WTC11 (cell line): ENCODE results near the gene MNX1. TPM values are rescaled to one million over a fixed set of nuclear protein-coding genes. Genes with fewer than 3 reads are reported as not detected.

ENCODE experiments used
- ATAC-seq: fragments of 200-7000 bp; cut with Tn5 transposase; 2 replicates; pipeline ENCODE4 v1.10.0; 2021; ENCODE audit warnings: mild to moderate bottlenecking, moderate library complexity
- CTCF ChIA-PET: fragments of 300-600 bp; sonication (Branson Sonifier 250); formaldehyde crosslinking; loops from one replicate; lab custom pipeline; 2021; ENCODE audit warnings: antibody characterized with exemption; lab: Charles Lee
- POLR2A ChIA-PET: fragments of 350-600 bp; sonication (Branson Sonifier 250); formaldehyde crosslinking; loops from one replicate; lab custom pipeline; 2021; ENCODE audit warnings: antibody characterized with exemption; lab: Charles Lee
- DNase-seq: peaks from one replicate; pipeline ENCODE4 v3.0.0; 2021; ENCODE audit warnings: low spot score
- H3K27ac Mint-ChIP-seq: 2 replicates; pipeline ENCODE4 v1.8.0; 2021; ENCODE audit warnings: mixed read lengths
- H3K27me3 Mint-ChIP-seq: 2 replicates; pipeline ENCODE4 v1.8.0; 2021; ENCODE audit warnings: low read depth, mild to moderate bottlenecking, moderate library complexity, mixed read lengths
- H3K36me3 Mint-ChIP-seq: 2 replicates; pipeline ENCODE4 v1.8.0; 2021; ENCODE audit warnings: mixed read lengths
- H3K4me1 Mint-ChIP-seq: 2 replicates; pipeline ENCODE4 v1.8.0; 2022; ENCODE audit warnings: mixed read lengths
- H3K4me3 Mint-ChIP-seq: 2 replicates; pipeline ENCODE4 v1.8.0; 2021; ENCODE audit warnings: mild to moderate bottlenecking, moderate library complexity, mixed read lengths
- H3K9me3 Mint-ChIP-seq: 2 replicates; pipeline ENCODE4 v1.8.0; 2021; ENCODE audit warnings: mixed read lengths
- CBFB ChIP-seq: sonication (generic); formaldehyde crosslinking; IDR thresholded peaks from 2 replicates; pipeline ENCODE4 v1.8.1; 2022; ENCODE audit warnings: mild to moderate bottlenecking, low read depth, missing genetic modification reagents
- EMX1 ChIP-seq: fragments of 250-450 bp; sonication (Bioruptor Pico); IDR thresholded peaks from 2 replicates; pipeline ENCODE4 v1.8.0; 2021; ENCODE audit warnings: mild to moderate bottlenecking
- ESRRA ChIP-seq: sonication (generic); formaldehyde crosslinking; IDR thresholded peaks from 2 replicates; pipeline ENCODE4 v1.8.1; 2022; ENCODE audit warnings: mild to moderate bottlenecking, missing genetic modification reagents, borderline replicate concordance
- GRHL2 ChIP-seq: fragments of 250-450 bp; sonication (Bioruptor Pico); IDR thresholded peaks from 2 replicates; pipeline ENCODE4 v1.8.0; 2022; ENCODE audit warnings: mild to moderate bottlenecking, moderate library complexity; ENCODE audit not compliant: insufficient replicate concordance, severe bottlenecking
- HMGXB4 ChIP-seq: sonication (generic); formaldehyde crosslinking; IDR thresholded peaks from 2 replicates; pipeline ENCODE4 v1.8.1; 2023; ENCODE audit warnings: mild to moderate bottlenecking, moderate library complexity, missing genetic modification reagents
- JAZF1 ChIP-seq: fragments of 250-450 bp; sonication (Bioruptor Pico); IDR thresholded peaks from 2 replicates; pipeline ENCODE4 v1.9.0; 2021; ENCODE audit warnings: moderate library complexity, mild to moderate bottlenecking, inconsistent platforms
- JUN ChIP-seq: sonication (generic); formaldehyde crosslinking; IDR thresholded peaks from 2 replicates; pipeline ENCODE4 v1.8.0; 2023; ENCODE audit warnings: mild to moderate bottlenecking, missing genetic modification reagents
- KAT7 ChIP-seq: sonication (generic); formaldehyde crosslinking; IDR thresholded peaks from 2 replicates; pipeline ENCODE4 v1.8.1; 2023; ENCODE audit warnings: missing genetic modification reagents, mild to moderate bottlenecking, borderline replicate concordance
- MYBL2 ChIP-seq: sonication (generic); formaldehyde crosslinking; IDR thresholded peaks from 2 replicates; pipeline ENCODE4 v1.8.1; 2023; ENCODE audit warnings: mild to moderate bottlenecking, moderate library complexity, missing genetic modification reagents
- NFYB ChIP-seq: sonication (generic); formaldehyde crosslinking; conservative IDR thresholded peaks from 2 replicates; pipeline ENCODE4 v1.8.0; 2022; ENCODE audit warnings: low read depth, missing genetic modification reagents
- NR2C2 ChIP-seq: sonication (generic); formaldehyde crosslinking; IDR thresholded peaks from 2 replicates; pipeline ENCODE4 v1.8.0; 2022; ENCODE audit warnings: mild to moderate bottlenecking, missing genetic modification reagents
- NR3C1 ChIP-seq: sonication (generic); formaldehyde crosslinking; conservative IDR thresholded peaks from 2 replicates; pipeline ENCODE4 v1.8.1; 2023; ENCODE audit warnings: low read depth, mild to moderate bottlenecking, missing genetic modification reagents
- PRRX2 ChIP-seq: fragments of 250-450 bp; sonication (Bioruptor Pico); IDR thresholded peaks from 2 replicates; pipeline ENCODE4 v1.8.0; 2021; ENCODE audit warnings: mild to moderate bottlenecking
- RELA ChIP-seq: sonication (generic); formaldehyde crosslinking; IDR thresholded peaks from 2 replicates; pipeline ENCODE4 v1.8.1; 2022; ENCODE audit warnings: missing genetic modification reagents, mild to moderate bottlenecking, borderline replicate concordance
- TCF7 ChIP-seq: sonication (generic); formaldehyde crosslinking; IDR thresholded peaks from 2 replicates; pipeline ENCODE4 v1.8.0; 2022; ENCODE audit warnings: mild to moderate bottlenecking, low read depth, missing genetic modification reagents, moderate library complexity
- TP53 ChIP-seq: sonication (generic); formaldehyde crosslinking; IDR thresholded peaks from 2 replicates; pipeline ENCODE4 v1.8.1; 2023; ENCODE audit warnings: mild to moderate bottlenecking, missing genetic modification reagents
- ZBTB21 ChIP-seq: sonication (generic); formaldehyde crosslinking; IDR thresholded peaks from 2 replicates; pipeline ENCODE4 v1.8.1; 2023; ENCODE audit warnings: mild to moderate bottlenecking, missing genetic modification reagents, borderline replicate concordance
- ZMAT4 ChIP-seq: fragments of 250-450 bp; sonication (Bioruptor Pico); IDR thresholded peaks from 2 replicates; pipeline ENCODE4 v1.9.0; 2021; ENCODE audit warnings: mild to moderate bottlenecking
- ZNF263 ChIP-seq: sonication (generic); formaldehyde crosslinking; IDR thresholded peaks from 2 replicates; pipeline ENCODE4 v1.8.1; 2022; ENCODE audit warnings: low read depth, mild to moderate bottlenecking, moderate library complexity, missing genetic modification reagents
- ZNF425 ChIP-seq: fragments of 250-450 bp; sonication (Bioruptor Pico); conservative IDR thresholded peaks from 2 replicates; pipeline ENCODE4 v1.9.0; 2021; ENCODE audit warnings: mild to moderate bottlenecking
- total RNA-seq: library from RNA; stranded (reverse); gene quantifications from 3 replicates; pipeline ENCODE4 v1.2.3, GENCODE V29; 2021
- TF ChIP-seq, protein P1 (sequence below): sonication (generic); formaldehyde crosslinking; IDR thresholded peaks from 2 replicates; pipeline ENCODE4 v1.8.0; 2022; ENCODE audit warnings: mild to moderate bottlenecking, missing genetic modification reagents
- TF ChIP-seq, protein P2 (sequence below): sonication (generic); formaldehyde crosslinking; IDR thresholded peaks from 2 replicates; pipeline ENCODE4 v1.8.0; 2022; ENCODE audit warnings: mild to moderate bottlenecking, missing genetic modification reagents
- TF ChIP-seq, protein P3 (sequence below): sonication (generic); formaldehyde crosslinking; IDR thresholded peaks from 2 replicates; pipeline ENCODE4 v1.8.0; 2022; ENCODE audit warnings: mild to moderate bottlenecking, missing genetic modification reagents

Gene MNX1
- total RNA-seq, 1 experiment from 2014 or later, result 0.46 TPM

GRCh38 chr7:157003756-157004520, 6.5 kb downstream of the MNX1 start (continued):
- no peak for TF ChIP-seq ZMAT4 (CRISPR knock-in tag)

DNA sequence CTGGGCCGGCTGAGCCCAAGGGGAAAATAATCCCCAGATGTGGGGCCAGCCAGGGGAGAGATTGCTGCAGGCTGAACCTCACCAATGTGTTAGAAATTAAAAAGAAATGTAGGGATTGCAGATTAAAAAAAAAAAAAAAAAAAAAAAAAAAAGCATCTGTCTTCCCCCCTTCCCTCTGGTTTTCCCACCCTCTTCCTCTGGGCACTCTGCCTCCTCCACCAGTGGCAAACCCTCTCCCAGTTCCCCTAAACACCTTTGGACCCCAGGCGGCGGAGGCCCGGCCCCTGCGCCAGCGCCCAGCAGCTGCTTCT, 7.1 kb downstream of the MNX1 start:
- peaks cover 99% of the 10 kb centered on the region for H3K27me3 Mint-ChIP-seq
- peak; percentile 4 for ATAC-seq
- TF ChIP-seq JAZF1 (CRISPR knock-in tag) (no peak), CBFB (CRISPR knock-in tag) (no peak), KAT7 (CRISPR knock-in tag) (no peak), PRRX2 (CRISPR knock-in tag) (no peak), NR2C2 (CRISPR knock-in tag) (no peak), GRHL2 (no peak), NFYB (CRISPR knock-in tag) (no peak), MYBL2 (no peak), JUN (no peak)

GRCh38 chr7:157002819-157003421, 7.5 kb downstream of the MNX1 start:
- Mint-ChIP-seq H3K27me3 (peaks cover 99% of the 10 kb centered on the region), H3K4me3 (no peak overlapping the region), H3K4me1 (peaks cover 44% of the 10 kb centered on the region), H3K27ac (no peak overlapping the region), H3K9me3 (no peaks in the 10 kb centered on the region), H3K36me3 (no peaks in the 10 kb centered on the region)
- peak; percentile 64 for DNase-seq
- TF ChIP-seq TP53 (CRISPR knock-in tag) (no peak), HMGXB4 (CRISPR knock-in tag) (no peak), RELA (CRISPR knock-in tag) (no peak), NR2C2 (CRISPR knock-in tag) (no peak), ZNF263 (no peak), NR3C1 (CRISPR knock-in tag) (no peak), CBFB (CRISPR knock-in tag) (no peak), EMX1 (CRISPR knock-in tag) (no peak), TCF7 (CRISPR knock-in tag) (no peak), ESRRA (no peak), ZNF425 (no peak), ZBTB21 (CRISPR knock-in tag) (no peak)
- TF ChIP-seq, protein P1, sequence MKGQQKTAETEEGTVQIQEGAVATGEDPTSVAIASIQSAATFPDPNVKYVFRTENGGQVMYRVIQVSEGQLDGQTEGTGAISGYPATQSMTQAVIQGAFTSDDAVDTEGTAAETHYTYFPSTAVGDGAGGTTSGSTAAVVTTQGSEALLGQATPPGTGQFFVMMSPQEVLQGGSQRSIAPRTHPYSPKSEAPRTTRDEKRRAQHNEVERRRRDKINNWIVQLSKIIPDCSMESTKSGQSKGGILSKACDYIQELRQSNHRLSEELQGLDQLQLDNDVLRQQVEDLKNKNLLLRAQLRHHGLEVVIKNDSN, result no peak
- TF ChIP-seq, protein P2, sequence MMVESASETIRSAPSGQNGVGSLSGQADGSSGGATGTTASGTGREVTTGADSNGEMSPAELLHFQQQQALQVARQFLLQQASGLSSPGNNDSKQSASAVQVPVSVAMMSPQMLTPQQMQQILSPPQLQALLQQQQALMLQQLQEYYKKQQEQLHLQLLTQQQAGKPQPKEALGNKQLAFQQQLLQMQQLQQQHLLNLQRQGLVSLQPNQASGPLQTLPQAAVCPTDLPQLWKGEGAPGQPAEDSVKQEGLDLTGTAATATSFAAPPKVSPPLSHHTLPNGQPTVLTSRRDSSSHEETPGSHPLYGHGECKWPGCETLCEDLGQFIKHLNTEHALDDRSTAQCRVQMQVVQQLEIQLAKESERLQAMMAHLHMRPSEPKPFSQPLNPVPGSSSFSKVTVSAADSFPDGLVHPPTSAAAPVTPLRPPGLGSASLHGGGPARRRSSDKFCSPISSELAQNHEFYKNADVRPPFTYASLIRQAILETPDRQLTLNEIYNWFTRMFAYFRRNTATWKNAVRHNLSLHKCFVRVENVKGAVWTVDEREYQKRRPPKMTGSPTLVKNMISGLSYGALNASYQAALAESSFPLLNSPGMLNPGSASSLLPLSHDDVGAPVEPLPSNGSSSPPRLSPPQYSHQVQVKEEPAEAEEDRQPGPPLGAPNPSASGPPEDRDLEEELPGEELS, result no peak
- TF ChIP-seq, protein P3, sequence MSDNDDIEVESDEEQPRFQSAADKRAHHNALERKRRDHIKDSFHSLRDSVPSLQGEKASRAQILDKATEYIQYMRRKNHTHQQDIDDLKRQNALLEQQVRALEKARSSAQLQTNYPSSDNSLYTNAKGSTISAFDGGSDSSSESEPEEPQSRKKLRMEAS, result no peak
- POLR2A ChIA-PET, result interaction anchor here (0.5 kb wide), 1 partner anchor 125 kb away, joined by 4 read pairs; no protein-coding TSS in a partner anchor
- no peak for ATAC-seq
- CTCF ChIA-PET, result interaction anchor here (1.0 to 1.9 kb wide), 3 partner anchors 15 to 53 kb away, joined by 3 to 5 read pairs (median 5); partner anchors contain the start of gene NOM1

More for the DNA sequence above, 7.1 kb downstream of the MNX1 start:
- ChIA-PET CTCF (interaction anchor here (0.7 to 1.9 kb wide), 3 partner anchors 16 to 54 kb away, joined by 4 to 5 read pairs (median 5); partner anchors contain the start of gene NOM1), POLR2A (interaction anchor here (0.5 kb wide), 1 partner anchor 126 kb away, joined by 4 read pairs; no protein-coding TSS in a partner anchor)
- Mint-ChIP-seq H3K9me3 (no peaks in the 10 kb centered on the region), H3K36me3 (no peaks in the 10 kb centered on the region), H3K27ac (no peak overlapping the region), H3K4me3 (peak overlapping the region; percentile 49), H3K4me1 (peaks cover 45% of the 10 kb centered on the region)
- DNase-seq, result no peak
